NCI-H510A treated with DMSO at 0.1 percent for 48 hours (cell line): Measurements from ENCODE around the gene C18orf54.

Source experiments
- DNase-seq: peaks from one replicate; lab custom pipeline; 2025; lab: John Stamatoyannopoulos, UW

C18orf54 gene

DNA sequence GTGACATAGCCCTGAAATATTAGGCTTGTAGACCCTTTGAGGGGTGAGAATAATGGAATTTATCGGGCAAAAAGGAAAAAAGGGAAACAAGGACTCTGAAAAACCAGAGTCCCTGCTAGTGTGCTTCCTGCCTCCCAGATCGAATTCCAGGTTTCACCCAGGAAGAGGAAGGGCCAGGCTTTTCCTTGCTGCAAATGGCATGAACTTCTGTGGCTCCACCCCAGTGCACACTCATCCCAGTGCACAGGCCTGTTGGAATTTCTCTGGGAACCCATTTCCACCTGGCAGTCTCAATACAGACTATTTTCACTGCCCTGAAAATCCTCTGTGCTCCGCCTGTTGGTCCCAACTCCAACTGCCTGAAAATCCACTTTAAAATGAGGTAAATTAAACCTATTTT lies 29.9 kb downstream of the C18orf54 start:
- DNase-seq: no peak

DNA sequence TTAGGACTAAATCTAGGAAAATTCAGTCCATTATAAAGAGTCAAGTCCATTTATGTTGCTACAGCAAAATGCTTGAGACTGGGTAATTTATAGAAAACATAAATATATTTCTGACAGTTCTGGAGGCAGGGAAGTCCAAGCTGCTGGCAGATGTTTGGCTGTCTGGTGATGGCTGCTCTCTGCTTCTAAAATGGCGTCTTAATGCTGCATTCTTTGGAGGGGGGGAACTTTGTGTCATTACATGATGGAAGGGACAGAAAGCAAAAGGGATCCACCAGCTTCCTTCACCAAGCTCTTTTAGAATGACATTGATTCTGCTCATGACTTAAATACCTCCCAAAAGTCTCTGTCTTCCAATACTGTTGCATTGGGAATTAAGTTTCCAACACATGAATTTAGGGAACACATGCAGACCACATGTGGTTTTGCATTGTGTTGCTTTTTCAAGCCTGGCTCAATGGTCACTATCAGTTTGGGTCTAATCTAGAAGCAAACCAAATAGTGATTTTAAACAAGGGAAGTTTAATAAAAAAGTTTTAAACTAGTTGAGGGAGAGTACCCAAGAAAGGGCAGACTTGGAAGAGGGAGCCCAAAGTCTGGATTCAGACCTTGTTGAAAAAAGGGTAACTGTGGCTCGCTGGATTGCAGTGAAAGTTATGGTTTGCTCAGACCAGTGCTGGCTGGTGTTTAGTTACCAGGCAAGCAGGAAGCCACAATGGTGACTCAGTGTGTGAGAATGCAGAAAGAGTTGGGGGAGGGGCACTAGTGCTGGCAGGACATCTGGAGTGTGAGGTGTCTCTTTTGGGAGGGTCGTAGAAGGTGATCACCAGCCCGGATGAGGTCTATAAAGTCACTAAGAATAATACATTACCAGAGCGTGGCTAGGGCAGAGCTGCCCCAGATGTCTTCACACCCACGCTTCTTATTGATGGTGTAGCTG lies 30.8 kb downstream of the C18orf54 start:
- no peak for DNase-seq

GRCh38 chr18:54389143-54389505 lies 31.4 kb downstream of the C18orf54 start:
- no peak for DNase-seq

DNA sequence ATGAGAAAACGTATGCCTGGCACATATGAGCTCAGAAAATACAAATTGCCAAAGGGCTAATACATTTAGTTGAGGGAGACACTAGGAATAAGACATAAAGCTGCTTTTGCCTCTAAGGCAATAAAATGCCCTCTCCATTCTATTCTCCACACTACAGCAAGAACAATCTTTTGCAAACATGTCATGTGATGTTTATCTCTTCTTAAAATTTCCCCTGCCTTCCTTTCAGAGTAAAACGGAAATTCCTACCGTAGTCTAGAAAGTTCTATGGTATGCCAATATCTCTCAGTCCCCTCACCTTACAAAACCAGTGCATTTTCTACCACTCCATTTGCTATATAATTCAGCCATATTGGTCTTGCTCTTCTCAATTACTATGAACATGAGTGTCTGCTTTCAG lies 33.1 kb downstream of the C18orf54 start:
- DNase-seq: no peak

GRCh38 chr18:54392543-54393023 lies 34.9 kb downstream of the C18orf54 start:
- DNase-seq: peak; percentile 88

GRCh38 chr18:54393648-54394294 lies 36.1 kb downstream of the C18orf54 start:
- no peak for DNase-seq

- DNase-seq: no peak
These were observed 39.1 kb downstream of the C18orf54 start for GRCh38 chr18:54396760-54397159.

GRCh38 chr18:54405290-54405689 lies 47.6 kb downstream of the C18orf54 start:
- no peak for DNase-seq

- no peak for DNase-seq
These were observed 54.1 kb downstream of the C18orf54 start for GRCh38 chr18:54411781-54412180.

- DNase-seq: no peak
These were observed 57.4 kb downstream of the C18orf54 start for GRCh38 chr18:54415086-54415485.

DNA sequence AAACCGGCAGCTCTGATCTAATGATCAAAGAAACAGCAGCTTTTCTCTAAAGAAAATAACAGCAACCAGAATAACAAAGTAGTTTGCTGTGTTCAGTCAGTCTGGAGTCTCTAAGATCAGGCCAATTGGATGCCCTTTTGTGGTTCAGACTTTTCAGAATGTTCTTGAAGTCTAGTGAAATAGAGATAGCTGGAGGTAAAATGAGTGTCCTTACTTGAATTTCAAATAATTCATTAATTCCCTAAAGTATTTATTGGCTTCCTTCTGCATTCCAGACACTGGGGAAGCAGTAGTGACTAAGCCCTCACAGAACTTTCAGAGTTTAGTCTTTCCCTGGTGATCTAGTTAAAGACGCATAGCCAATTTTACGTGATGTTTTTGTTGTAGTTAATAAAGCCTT lies 58.7 kb downstream of the C18orf54 start:
- no peak for DNase-seq

DNA sequence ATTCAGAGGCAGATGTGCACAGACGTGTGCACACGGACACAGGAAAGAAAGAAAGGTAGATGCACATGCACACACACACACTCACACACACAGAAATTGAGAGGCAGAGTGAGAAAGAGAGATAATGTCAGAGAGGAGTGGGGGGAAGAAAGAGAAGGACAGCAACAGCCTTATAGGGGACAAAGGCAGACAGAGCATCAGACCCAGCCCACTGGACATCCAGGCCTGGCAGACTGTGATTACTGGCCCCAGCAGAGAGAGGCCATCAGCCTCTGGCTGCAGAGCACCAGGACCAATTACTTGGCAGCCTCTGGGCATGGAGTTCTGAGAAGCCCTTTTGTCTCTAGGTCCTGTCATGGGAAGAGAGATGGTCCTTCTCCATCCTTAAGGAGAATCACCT lies 66.1 kb downstream of the C18orf54 start:
- no peak for DNase-seq

DNA sequence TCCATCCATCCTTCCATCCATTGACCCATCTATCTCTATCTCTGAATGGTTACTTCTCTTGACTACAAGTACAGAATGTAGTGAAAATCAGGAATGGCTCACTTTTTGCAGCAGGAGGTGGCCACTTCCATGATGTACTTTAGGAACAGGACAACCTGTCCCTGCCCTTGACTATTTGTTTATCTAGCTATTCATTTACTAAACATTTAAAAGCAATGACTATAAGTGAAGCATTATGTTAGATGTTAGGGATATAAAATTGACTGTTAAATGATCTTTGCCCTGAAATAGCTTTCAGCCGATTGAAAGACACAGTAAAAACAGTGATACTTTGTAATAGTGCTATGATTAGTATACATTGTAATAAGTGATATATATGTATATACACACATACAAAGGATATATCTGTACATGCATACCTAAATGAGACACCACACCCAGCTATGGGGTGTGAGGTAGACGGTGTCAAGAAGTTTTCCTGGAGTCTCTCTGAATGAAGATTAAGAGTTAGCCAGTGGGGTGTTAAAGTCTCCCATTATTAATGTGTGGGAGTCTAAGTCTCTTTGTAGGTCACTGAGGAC lies 68.5 kb downstream of the C18orf54 start:
- no peak for DNase-seq
